Smooth muscle cell (in vitro differentiated cells): Measurements from ENCODE around the gene FOXL1. TPM values are rescaled to one million over a fixed set of nuclear protein-coding genes. Genes with fewer than 3 reads are reported as not detected.

Experiments used
- DNase-seq: peaks from one replicate; lab custom pipeline; 2025; ENCODE audit not compliant: unreplicated experiment; lab: John Stamatoyannopoulos, UW
- H2AFZ ChIP-seq: fragments of 200-600 bp; sonication (generic); 2 replicates; pipeline ENCODE4 v1.6.0; 2016; ENCODE audit warnings: antibody characterized with exemption, low read depth, mild to moderate bottlenecking
- H3F3A ChIP-seq: fragments of 200-600 bp; sonication (generic); 2 replicates; pipeline ENCODE4 v1.6.0; 2017; ENCODE audit warnings: antibody characterized with exemption, low read depth
- H3K27ac ChIP-seq: fragments of 200-600 bp; sonication (generic); 2 replicates; pipeline ENCODE4 v1.5.1; 2016; ENCODE audit warnings: low read depth, mild to moderate bottlenecking
- H3K27me3 ChIP-seq: fragments of 200-600 bp; sonication (generic); 2 replicates; pipeline ENCODE4 v1.6.1; 2016; ENCODE audit warnings: low read depth, mild to moderate bottlenecking
- H3K36me3 ChIP-seq: fragments of 200-600 bp; sonication (generic); 2 replicates; pipeline ENCODE4 v1.5.1; 2016; ENCODE audit warnings: low read depth
- H3K4me1 ChIP-seq: fragments of 200-600 bp; sonication (generic); 2 replicates; pipeline ENCODE4 v1.5.1; 2016; ENCODE audit warnings: low read depth
- H3K4me2 ChIP-seq: fragments of 200-600 bp; sonication (generic); 2 replicates; pipeline ENCODE4 v1.6.0; 2016; ENCODE audit warnings: mild to moderate bottlenecking
- H3K4me3 ChIP-seq: fragments of 200-600 bp; sonication (generic); 2 replicates; pipeline ENCODE4 v1.5.1; 2016; ENCODE audit warnings: mild to moderate bottlenecking
- H3K79me2 ChIP-seq: fragments of 200-600 bp; sonication (generic); 2 replicates; pipeline ENCODE4 v1.6.0; 2016; ENCODE audit warnings: low read depth, mild to moderate bottlenecking
- H3K9ac ChIP-seq: fragments of 200-600 bp; sonication (generic); 2 replicates; pipeline ENCODE4 v1.6.0; 2016; ENCODE audit warnings: low read depth
- H3K9me3 ChIP-seq: fragments of 200-600 bp; sonication (generic); replicated peaks from 2 replicates; pipeline ENCODE4 v1.5.1; 2016; ENCODE audit warnings: low read depth
- H4K20me1 ChIP-seq: fragments of 200-600 bp; sonication (generic); 2 replicates; pipeline ENCODE4 v1.6.0; 2016; ENCODE audit warnings: low read depth
- WGBS: methylation state at CpG from one replicate; pipeline ENCODE4 v1.1.7; 2016; ENCODE audit warnings: low lambda C conversion rate; 5-methylcytosine and 5-hydroxymethylcytosine counted together
- polyA plus RNA-seq: library from polyadenylated mRNA; unstranded; fragments of >200 nt; fragmentation: Nextera tagmentation; extraction: Ambion mirVana; gene quantifications from 2 replicates; pipeline ENCODE4 v1.2.1, GENCODE V29; 2016
- total RNA-seq: library from RNA; depleted of rRNA; stranded (reverse); fragments of >200 nt; gene quantifications from 2 replicates; pipeline ENCODE4 v1.2.3, GENCODE V29; 2014
- TF ChIP-seq, protein P1 (sequence below): fragments of 200-600 bp; sonication (generic); IDR thresholded peaks from 2 replicates; pipeline ENCODE4 v1.5.1; 2017; ENCODE audit warnings: borderline replicate concordance, mild to moderate bottlenecking, antibody characterized with exemption; ENCODE audit not compliant: insufficient read depth, poor library complexity, severe bottlenecking

Gene FOXL1
- total and polyA plus RNA-seq, 2 experiments from 2014 or later: 4.6 to 5.4 TPM

- TF ChIP-seq, protein P1, sequence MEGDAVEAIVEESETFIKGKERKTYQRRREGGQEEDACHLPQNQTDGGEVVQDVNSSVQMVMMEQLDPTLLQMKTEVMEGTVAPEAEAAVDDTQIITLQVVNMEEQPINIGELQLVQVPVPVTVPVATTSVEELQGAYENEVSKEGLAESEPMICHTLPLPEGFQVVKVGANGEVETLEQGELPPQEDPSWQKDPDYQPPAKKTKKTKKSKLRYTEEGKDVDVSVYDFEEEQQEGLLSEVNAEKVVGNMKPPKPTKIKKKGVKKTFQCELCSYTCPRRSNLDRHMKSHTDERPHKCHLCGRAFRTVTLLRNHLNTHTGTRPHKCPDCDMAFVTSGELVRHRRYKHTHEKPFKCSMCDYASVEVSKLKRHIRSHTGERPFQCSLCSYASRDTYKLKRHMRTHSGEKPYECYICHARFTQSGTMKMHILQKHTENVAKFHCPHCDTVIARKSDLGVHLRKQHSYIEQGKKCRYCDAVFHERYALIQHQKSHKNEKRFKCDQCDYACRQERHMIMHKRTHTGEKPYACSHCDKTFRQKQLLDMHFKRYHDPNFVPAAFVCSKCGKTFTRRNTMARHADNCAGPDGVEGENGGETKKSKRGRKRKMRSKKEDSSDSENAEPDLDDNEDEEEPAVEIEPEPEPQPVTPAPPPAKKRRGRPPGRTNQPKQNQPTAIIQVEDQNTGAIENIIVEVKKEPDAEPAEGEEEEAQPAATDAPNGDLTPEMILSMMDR: no peak
- no peaks in the 10 kb centered on the region for H3K36me3 ChIP-seq
- peak overlapping the region; percentile 81 for H3K4me3 ChIP-seq
- H3K9ac ChIP-seq: peak overlapping the region; percentile 95
- peak overlapping the region; percentile 85 for H2AFZ ChIP-seq
- 63% methylated on average over 17 of the region's 17 CpGs for WGBS
- H3K9me3 ChIP-seq: no peaks in the 10 kb centered on the region
- no peaks in the 10 kb centered on the region for H3F3A ChIP-seq
- peak overlapping the region; percentile 96 for H3K4me2 ChIP-seq
- H3K4me1 ChIP-seq: peaks cover 11% of the 10 kb centered on the region
- peak overlapping the region; percentile 67 for H3K27ac ChIP-seq
- H4K20me1 ChIP-seq: no peaks in the 10 kb centered on the region
- DNase-seq: no peak
- H3K27me3 ChIP-seq: no peaks in the 10 kb centered on the region
- H3K79me2 ChIP-seq: peaks cover 10% of the 10 kb centered on the region
Observed at GRCh38 chr16:86555704-86556075, 22.7 kb upstream of the FOXL1 start.

DNA sequence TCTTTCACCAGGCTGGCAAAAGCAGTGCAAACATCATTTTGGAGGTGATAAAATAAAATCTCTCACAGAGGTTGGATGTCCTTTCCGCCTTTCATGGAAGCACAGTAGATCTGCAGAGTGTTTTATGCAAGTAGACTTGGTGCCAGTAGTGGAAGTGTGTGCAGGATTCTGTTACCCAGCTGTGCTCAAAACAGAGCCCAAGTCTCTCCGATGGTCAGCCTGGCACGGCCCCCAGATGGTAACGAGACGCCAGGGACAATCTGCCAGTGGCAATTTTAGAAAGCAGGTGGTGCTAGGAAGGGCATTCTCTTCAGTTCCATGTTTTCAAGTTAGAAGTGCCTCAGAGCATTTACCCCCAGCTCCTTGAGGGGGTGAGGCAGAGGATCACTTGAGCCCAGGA is 21.8 kb upstream of the FOXL1 start:
- no peak overlapping the region for H2AFZ ChIP-seq

GRCh38 chr16:86557587-86557986 is 20.8 kb upstream of the FOXL1 start:
- Histone ChIP-seq H3K4me3 (no peak overlapping the region), H3K4me1 (peaks cover 11% of the 10 kb centered on the region), H3K9me3 (no peaks in the 10 kb centered on the region), H2AFZ (no peak overlapping the region), H3K4me2 (no peak overlapping the region), H3K27ac (no peak overlapping the region), H3K9ac (no peak overlapping the region), H3K27me3 (no peaks in the 10 kb centered on the region), H3K36me3 (no peaks in the 10 kb centered on the region), H3K79me2 (peaks cover 10% of the 10 kb centered on the region), H3F3A (no peaks in the 10 kb centered on the region), H4K20me1 (no peaks in the 10 kb centered on the region)
- DNase-seq: no peak
- WGBS: 90% methylated on average over 4 of the region's 4 CpGs
- TF ChIP-seq, protein P1: no peak

More for the DNA sequence above, 21.8 kb upstream of the FOXL1 start:
- no peaks in the 10 kb centered on the region for H3K9me3 ChIP-seq
- DNase-seq: no peak
- H3K4me3 ChIP-seq: no peak overlapping the region
- no peaks in the 10 kb centered on the region for H3K27me3 ChIP-seq
- H3K36me3 ChIP-seq: no peaks in the 10 kb centered on the region
- peaks cover 10% of the 10 kb centered on the region for H3K79me2 ChIP-seq
- H3K9ac ChIP-seq: no peak overlapping the region
- no peak overlapping the region for H3K4me2 ChIP-seq
- H4K20me1 ChIP-seq: no peaks in the 10 kb centered on the region
- 75% methylated on average over 5 of the region's 5 CpGs for WGBS
- TF ChIP-seq, protein P1: no peak
- no peaks in the 10 kb centered on the region for H3F3A ChIP-seq
- no peak overlapping the region for H3K27ac ChIP-seq
- H3K4me1 ChIP-seq: peaks cover 11% of the 10 kb centered on the region
